ENCODE data around the gene OBP2A. TPM values are rescaled to one million over a fixed set of nuclear protein-coding genes. Genes with fewer than 3 reads are reported as not detected.

OBP2A gene
- total RNA-seq, 2 experiments from 2014 or later = not detected

DNA sequence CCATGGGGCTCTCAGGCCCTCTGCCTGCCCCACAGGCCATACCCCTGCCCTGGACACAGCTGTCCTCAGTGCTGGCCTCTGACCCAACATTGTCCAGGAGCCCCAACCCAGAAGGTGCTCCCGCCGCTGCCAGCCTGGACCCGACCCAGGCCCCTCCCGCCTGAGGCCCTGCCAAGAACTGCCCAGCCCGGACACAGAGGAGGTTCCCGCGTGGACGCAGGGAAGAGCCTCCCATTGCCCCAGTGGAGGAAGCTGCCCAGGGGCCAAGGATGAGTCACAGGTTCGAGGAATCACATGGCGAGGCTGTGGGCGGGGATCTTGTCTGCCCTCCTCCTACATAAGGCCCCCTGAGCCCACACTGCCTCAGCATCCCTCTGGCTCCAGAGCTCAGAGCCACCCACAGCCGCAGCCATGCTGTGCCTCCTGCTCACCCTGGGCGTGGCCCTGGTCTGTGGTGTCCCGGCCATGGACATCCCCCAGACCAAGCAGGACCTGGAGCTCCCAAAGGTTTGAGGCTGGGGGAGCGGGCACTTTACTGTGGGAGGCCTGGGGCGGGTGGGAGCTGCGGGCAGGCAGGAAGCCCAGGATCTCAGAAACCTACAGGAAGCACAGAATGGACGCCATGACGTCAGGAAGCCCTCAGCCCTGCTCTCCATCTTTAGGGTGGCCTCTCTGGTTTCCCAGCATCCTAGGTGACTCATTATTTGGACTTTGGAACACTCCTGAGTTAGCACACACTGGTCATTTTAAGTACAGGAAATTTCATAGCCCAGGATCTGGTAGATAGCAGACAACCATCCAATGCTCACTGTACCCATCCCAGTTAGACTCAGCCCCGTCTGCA is 15.7 kb downstream of the OBP2A start, which contains the start of gene PAEP:
TSS of gene PAEP (plus strand) at position 366 of the 844 bp plus-strand sequence.
- ChIA-PET CTCF (no interaction called here), POLR2A (no interaction called here)
- DNase-seq = no peak
- H3K27ac Mint-ChIP-seq = no peak within 1 kb of the TSS
- H3K36me3 Mint-ChIP-seq (ENCODE audit: low read depth) = no peaks in the 10 kb centered on the region
- H3K4me3 Mint-ChIP-seq = no peak within 1 kb of the TSS
- no peaks in the 10 kb centered on the region for H3K4me1 Mint-ChIP-seq
- H3K27me3 Mint-ChIP-seq = peaks cover 2% of the 10 kb centered on the region
- no peaks in the 10 kb centered on the region for H3K9me3 Mint-ChIP-seq

DNA sequence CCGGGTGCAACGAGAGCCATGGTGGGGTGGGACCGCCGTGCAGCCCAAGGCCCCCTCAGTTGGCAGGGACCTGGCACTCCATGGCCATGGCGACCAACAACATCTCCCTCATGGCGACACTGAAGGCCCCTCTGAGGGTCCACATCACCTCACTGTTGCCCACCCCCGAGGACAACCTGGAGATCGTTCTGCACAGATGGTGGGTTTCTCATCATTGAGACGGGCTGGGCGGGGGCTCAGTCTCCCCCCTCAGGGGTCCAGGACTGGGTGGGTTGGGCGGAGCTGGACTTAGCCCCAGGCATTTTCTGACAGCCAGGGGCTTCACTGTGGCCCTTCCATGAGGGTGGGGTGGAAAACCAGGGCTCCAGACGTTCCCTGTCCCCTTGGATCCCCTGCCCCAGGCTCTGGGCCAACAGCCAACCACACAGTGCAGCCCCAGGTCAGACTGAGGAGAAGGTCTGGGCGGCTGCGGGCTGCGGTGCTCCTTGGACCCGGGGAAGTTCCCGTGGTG is 16.4 kb downstream of the OBP2A start:
- H3K4me1 Mint-ChIP-seq = no peaks in the 10 kb centered on the region
- no peak for DNase-seq
- peaks cover 2% of the 10 kb centered on the region for H3K27me3 Mint-ChIP-seq
- no peak overlapping the region for H3K4me3 Mint-ChIP-seq
- no peak overlapping the region for H3K27ac Mint-ChIP-seq
- no peaks in the 10 kb centered on the region for H3K9me3 Mint-ChIP-seq
- no peaks in the 10 kb centered on the region for H3K36me3 Mint-ChIP-seq (ENCODE audit: low read depth)
- ChIA-PET POLR2A (no interaction called here), CTCF (no interaction called here)

DNA sequence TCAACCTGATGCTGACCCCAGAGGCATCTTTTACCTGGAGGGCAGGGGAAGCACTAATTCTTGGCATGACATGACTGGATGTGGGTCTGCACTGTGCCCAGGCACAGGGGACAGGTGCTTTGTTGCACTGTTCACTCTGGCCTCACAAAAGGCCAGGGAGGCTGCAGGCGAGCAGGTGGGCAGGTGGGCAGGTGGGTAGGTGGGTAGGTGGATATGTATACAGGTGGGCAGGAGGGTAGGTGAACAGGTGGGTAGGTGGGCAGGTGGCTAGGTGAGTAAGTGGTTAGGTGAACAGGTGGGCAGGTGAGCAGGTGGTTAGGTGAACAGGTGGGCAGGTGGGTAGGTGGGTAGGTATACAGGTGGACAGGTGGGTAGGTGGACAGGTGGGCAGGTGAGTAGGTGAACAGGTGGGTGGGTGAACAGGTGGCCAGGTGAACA is 17.1 kb downstream of the OBP2A start:
- DNase-seq = no peak
- Mint-ChIP-seq H3K4me3 (no peak overlapping the region), H3K27me3 (peaks cover 2% of the 10 kb centered on the region), H3K9me3 (no peaks in the 10 kb centered on the region), H3K27ac (no peak overlapping the region), H3K36me3 (ENCODE audit: low read depth) (no peaks in the 10 kb centered on the region), H3K4me1 (no peaks in the 10 kb centered on the region)
- CTCF ChIA-PET = no interaction called here
- POLR2A ChIA-PET = no interaction called here

- Mint-ChIP-seq H3K27ac (no peak overlapping the region), H3K4me1 (no peaks in the 10 kb centered on the region), H3K27me3 (peaks cover 2% of the 10 kb centered on the region), H3K4me3 (no peak overlapping the region), H3K36me3 (ENCODE audit: low read depth) (no peaks in the 10 kb centered on the region), H3K9me3 (no peaks in the 10 kb centered on the region)
- ChIA-PET POLR2A (no interaction called here), CTCF (no interaction called here)
- no peak for DNase-seq
Measured at GRCh38 chr9:135563858-135564257, 17.9 kb downstream of the OBP2A start.

- Mint-ChIP-seq H3K27ac (no peak overlapping the region), H3K4me1 (no peaks in the 10 kb centered on the region), H3K36me3 (ENCODE audit: low read depth) (no peaks in the 10 kb centered on the region), H3K4me3 (no peak overlapping the region), H3K27me3 (peaks cover 6% of the 10 kb centered on the region), H3K9me3 (peaks cover 2% of the 10 kb centered on the region)
- ChIA-PET CTCF (no interaction called here), POLR2A (no interaction called here)
- no peak for DNase-seq
Measured at GRCh38 chr9:135565141-135565628, 19.3 kb downstream of the OBP2A start.

DNA sequence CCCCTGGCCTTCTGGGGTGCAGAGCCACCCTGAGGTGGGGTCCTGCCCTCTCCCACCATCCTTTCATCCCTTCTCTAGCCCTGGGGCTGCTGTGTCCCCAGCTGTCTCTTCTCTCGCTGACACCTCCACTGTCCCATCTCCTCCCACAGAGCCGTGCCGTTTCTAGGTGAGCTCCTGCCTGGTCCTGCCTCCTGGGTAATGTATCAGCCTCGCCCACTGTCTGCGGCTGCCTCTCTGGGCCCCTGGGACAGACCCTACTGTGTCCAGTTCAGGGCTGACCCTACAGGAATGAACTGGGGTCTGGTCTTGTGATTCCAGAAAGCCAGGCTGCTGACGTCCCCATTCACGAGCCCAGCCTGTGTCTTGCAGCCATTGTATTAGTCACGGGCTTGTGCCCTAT is 19.7 kb downstream of the OBP2A start:
- no peak for DNase-seq
- H3K36me3 Mint-ChIP-seq (ENCODE audit: low read depth) = no peaks in the 10 kb centered on the region
- peaks cover 2% of the 10 kb centered on the region for H3K9me3 Mint-ChIP-seq
- no peak overlapping the region for H3K27ac Mint-ChIP-seq
- ChIA-PET POLR2A (no interaction called here), CTCF (interaction anchor here (0.5 to 0.6 kb wide), 2 partner anchors 33 to 1800 kb away, joined by 3 read pairs; no protein-coding TSS in a partner anchor)
- H3K4me3 Mint-ChIP-seq = no peak overlapping the region
- no peaks in the 10 kb centered on the region for H3K4me1 Mint-ChIP-seq
- H3K27me3 Mint-ChIP-seq = peaks cover 7% of the 10 kb centered on the region

DNA sequence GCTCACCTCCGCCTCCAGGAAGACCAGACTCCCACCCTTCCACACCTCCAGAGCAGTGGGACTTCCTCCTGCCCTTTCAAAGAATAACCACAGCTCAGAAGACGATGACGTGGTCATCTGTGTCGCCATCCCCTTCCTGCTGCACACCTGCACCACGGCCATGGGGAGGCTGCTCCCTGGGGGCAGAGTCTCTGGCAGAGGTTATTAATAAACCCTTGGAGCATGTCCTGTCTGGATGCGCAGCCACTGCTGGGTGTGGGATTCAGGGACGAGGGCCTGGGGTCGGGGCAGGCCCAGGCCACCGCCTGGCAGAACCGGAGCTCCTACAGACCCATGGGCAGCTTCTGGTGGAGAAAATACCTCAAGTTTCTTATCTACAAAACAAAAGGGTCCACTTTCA is 20.6 kb downstream of the OBP2A start:
- H3K4me3 Mint-ChIP-seq = no peak overlapping the region
- no peaks in the 10 kb centered on the region for H3K4me1 Mint-ChIP-seq
- peaks cover 8% of the 10 kb centered on the region for H3K27me3 Mint-ChIP-seq
- no peak overlapping the region for H3K27ac Mint-ChIP-seq
- no peaks in the 10 kb centered on the region for H3K36me3 Mint-ChIP-seq (ENCODE audit: low read depth)
- DNase-seq = no peak
- POLR2A ChIA-PET = no interaction called here
- CTCF ChIA-PET = interaction anchor here (0.6 kb wide), 2 partner anchors 16 to 1076 kb away, joined by 3 to 5 read pairs; no protein-coding TSS in a partner anchor
- H3K9me3 Mint-ChIP-seq = peaks cover 2% of the 10 kb centered on the region

DNA sequence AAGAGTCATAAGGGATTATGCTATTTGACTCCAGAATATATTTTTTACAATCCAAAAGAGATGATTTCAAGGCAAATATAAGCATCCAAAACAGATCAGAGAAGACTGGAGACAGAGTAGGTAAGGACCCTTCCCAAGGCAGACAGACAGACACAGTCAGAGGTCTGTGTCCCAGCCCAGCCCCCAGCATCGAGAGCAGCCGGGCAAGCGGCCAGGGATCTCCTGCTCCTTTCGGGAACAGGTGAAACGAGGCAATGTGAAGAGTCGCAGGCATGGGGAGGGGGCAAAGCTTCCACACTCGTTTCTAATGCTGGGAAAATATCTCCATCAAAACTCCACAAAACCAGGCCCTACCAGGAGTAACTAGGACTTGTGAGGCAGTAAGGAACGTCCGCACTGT is 21.4 kb downstream of the OBP2A start:
- no peak overlapping the region for H3K4me3 Mint-ChIP-seq
- H3K9me3 Mint-ChIP-seq = peaks cover 2% of the 10 kb centered on the region
- peaks cover 8% of the 10 kb centered on the region for H3K27me3 Mint-ChIP-seq
- no peaks in the 10 kb centered on the region for H3K36me3 Mint-ChIP-seq (ENCODE audit: low read depth)
- ChIA-PET CTCF (no interaction called here), POLR2A (no interaction called here)
- no peaks in the 10 kb centered on the region for H3K4me1 Mint-ChIP-seq
- no peak overlapping the region for H3K27ac Mint-ChIP-seq
- no peak for DNase-seq

GRCh38 chr9:135568026-135568425 is 22.1 kb downstream of the OBP2A start:
- Mint-ChIP-seq H3K9me3 (peaks cover 2% of the 10 kb centered on the region), H3K27ac (no peak overlapping the region), H3K4me1 (no peaks in the 10 kb centered on the region), H3K36me3 (ENCODE audit: low read depth) (no peaks in the 10 kb centered on the region), H3K27me3 (peaks cover 8% of the 10 kb centered on the region), H3K4me3 (no peak overlapping the region)
- POLR2A ChIA-PET = no interaction called here
- CTCF ChIA-PET = no interaction called here
- no peak for DNase-seq

DNA sequence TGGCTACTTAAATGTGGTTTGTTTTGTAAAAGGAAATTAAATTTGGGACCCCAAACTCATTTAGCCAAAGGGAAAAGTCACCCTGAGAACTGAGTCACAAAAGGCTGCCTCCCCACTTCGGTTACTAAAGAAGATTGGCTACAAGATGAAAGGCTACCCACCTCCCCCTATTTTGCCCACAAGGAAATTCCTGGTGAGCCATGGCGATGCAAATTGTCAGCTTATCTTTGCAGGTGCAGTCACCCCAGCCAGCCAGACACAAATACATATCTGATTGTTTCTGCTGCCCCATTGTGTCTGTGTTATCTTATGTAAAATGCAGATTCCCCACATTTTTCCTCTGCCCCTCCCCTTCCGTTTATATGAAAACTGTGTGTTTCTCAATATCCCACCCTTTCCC is 24.5 kb downstream of the OBP2A start:
- no peak overlapping the region for H3K4me3 Mint-ChIP-seq
- no peaks in the 10 kb centered on the region for H3K36me3 Mint-ChIP-seq (ENCODE audit: low read depth)
- H3K9me3 Mint-ChIP-seq = peaks cover 2% of the 10 kb centered on the region
- H3K27ac Mint-ChIP-seq = no peak overlapping the region
- CTCF ChIA-PET = no interaction called here
- peaks cover 8% of the 10 kb centered on the region for H3K27me3 Mint-ChIP-seq
- POLR2A ChIA-PET = no interaction called here
- H3K4me1 Mint-ChIP-seq = no peaks in the 10 kb centered on the region
- DNase-seq = no peak

DNA sequence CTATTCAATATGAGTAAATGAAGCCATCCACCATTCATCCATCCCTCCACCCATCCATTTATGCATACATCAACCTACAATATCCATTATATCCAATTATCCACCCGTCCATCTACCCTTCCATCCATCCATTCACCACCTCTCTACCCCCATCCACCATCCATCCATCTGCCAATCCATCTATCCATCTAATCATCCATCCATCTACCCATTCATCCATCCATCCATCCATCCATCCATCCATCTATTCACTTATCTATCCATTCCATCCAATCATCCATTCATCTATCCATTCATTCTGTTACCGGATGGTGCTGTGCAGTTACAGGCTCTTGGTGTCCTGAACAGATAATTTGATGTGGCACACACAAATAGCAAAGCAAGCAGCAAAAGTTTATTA is 26.3 kb downstream of the OBP2A start:
- Mint-ChIP-seq H3K27ac (no peak overlapping the region), H3K4me1 (no peaks in the 10 kb centered on the region), H3K4me3 (no peak overlapping the region), H3K27me3 (peaks cover 8% of the 10 kb centered on the region), H3K36me3 (ENCODE audit: low read depth) (no peaks in the 10 kb centered on the region), H3K9me3 (peaks cover 2% of the 10 kb centered on the region)
- CTCF ChIA-PET = no interaction called here
- POLR2A ChIA-PET = no interaction called here
- DNase-seq = no peak

- Mint-ChIP-seq H3K27me3 (peaks cover 8% of the 10 kb centered on the region), H3K9me3 (peaks cover 2% of the 10 kb centered on the region), H3K36me3 (ENCODE audit: low read depth) (no peaks in the 10 kb centered on the region), H3K4me3 (no peak overlapping the region), H3K27ac (no peak overlapping the region), H3K4me1 (no peaks in the 10 kb centered on the region)
- POLR2A ChIA-PET = no interaction called here
- CTCF ChIA-PET = no interaction called here
- no peak for DNase-seq
Measured at GRCh38 chr9:135573124-135573523, 27.2 kb downstream of the OBP2A start.

- H3K27me3 Mint-ChIP-seq = peaks cover 5% of the 10 kb centered on the region
- H3K4me3 Mint-ChIP-seq = no peak overlapping the region
- no peaks in the 10 kb centered on the region for H3K4me1 Mint-ChIP-seq
- ChIA-PET POLR2A (no interaction called here), CTCF (no interaction called here)
- no peak overlapping the region for H3K27ac Mint-ChIP-seq
- DNase-seq = no peak
- H3K9me3 Mint-ChIP-seq = no peaks in the 10 kb centered on the region
- no peaks in the 10 kb centered on the region for H3K36me3 Mint-ChIP-seq (ENCODE audit: low read depth)
Measured at GRCh38 chr9:135574331-135574730, 28.4 kb downstream of the OBP2A start.

- no peak for DNase-seq
- ChIA-PET CTCF (no interaction called here), POLR2A (no interaction called here)
- Mint-ChIP-seq H3K9me3 (no peaks in the 10 kb centered on the region), H3K36me3 (ENCODE audit: low read depth) (no peaks in the 10 kb centered on the region), H3K27ac (no peak overlapping the region), H3K4me1 (no peaks in the 10 kb centered on the region), H3K27me3 (peaks cover 3% of the 10 kb centered on the region), H3K4me3 (no peak overlapping the region)
Measured at GRCh38 chr9:135574943-135575342, 29.0 kb downstream of the OBP2A start.

Measured in activated CD4-positive, alpha-beta T cell treated with anti-CD3 and anti-CD28 coated beads, Interleukin-2, amount 10 ng/mL, durations not matched to agents 7 days and 5 days (primary cell).